Suppressor macrophage treated with lipopolysaccharide for 1 hour (primary cell): ENCODE results near the gene IGFL4.
A peak's percentile ranks its signal among the peaks of the same experiment; 100 is the strongest.

Experiments used
- DNase-seq, 3 donors: peaks; one replicate each; pipeline ENCODE4 v3.0.0-alpha.2; 2020 to 2022

Gene IGFL4

GRCh38 chr19:46040952-46041500, at the start of gene IGFL4:
IGFL4 (minus strand) TSS chr19:46041002; CDS start chr19:46040962, 40 bp downstream.
- no peak for DNase-seq

GRCh38 chr19:46090444-46090843, 49.6 kb upstream of the IGFL4 start:
- no peak for DNase-seq

GRCh38 chr19:46089432-46089831, 48.6 kb upstream of the IGFL4 start:
- no peak for DNase-seq

- no peak for DNase-seq
These were observed 47.3 kb upstream of the IGFL4 start for GRCh38 chr19:46088101-46088500.

- no peak for DNase-seq
These were observed 45.1 kb upstream of the IGFL4 start for GRCh38 chr19:46085888-46086287.

- DNase-seq, result no peak
These were observed 41.9 kb upstream of the IGFL4 start for GRCh38 chr19:46082728-46083050.

GRCh38 chr19:46081928-46082727, 41.3 kb upstream of the IGFL4 start:
- DNase-seq, result peak; percentile 62 to 63 (median 62)

- peak in 2 of 3 donors; percentile 8 to 12 for DNase-seq
These were observed 39.8 kb upstream of the IGFL4 start for GRCh38 chr19:46080561-46080960.

- no peak for DNase-seq
These were observed 38.8 kb upstream of the IGFL4 start for GRCh38 chr19:46079576-46079975.

GRCh38 chr19:46078573-46079332, 38.0 kb upstream of the IGFL4 start:
- peak; percentile 49 to 58 (median 51) for DNase-seq

GRCh38 chr19:46077815-46078167, 37.0 kb upstream of the IGFL4 start:
- no peak for DNase-seq

GRCh38 chr19:46076951-46077814, 36.4 kb upstream of the IGFL4 start:
- peak; percentile 85 to 88 (median 87) for DNase-seq

- peak; percentile 18 to 35 (median 26) for DNase-seq
These were observed 35.5 kb upstream of the IGFL4 start for GRCh38 chr19:46076031-46076880.

GRCh38 chr19:46073268-46073922, 32.6 kb upstream of the IGFL4 start:
- peak in 2 of 3 donors; percentile 15 to 53 for DNase-seq

GRCh38 chr19:46069806-46070341, 29.1 kb upstream of the IGFL4 start:
- no peak for DNase-seq

GRCh38 chr19:46068345-46069258, 27.8 kb upstream of the IGFL4 start:
- DNase-seq, result peak; percentile 78 to 87 (median 86)

GRCh38 chr19:46067691-46068090, 26.9 kb upstream of the IGFL4 start:
- DNase-seq, result no peak

- peak; percentile 33 to 45 (median 41) for DNase-seq
These were observed 25.7 kb upstream of the IGFL4 start for GRCh38 chr19:46066471-46066870.

- no peak for DNase-seq
These were observed 24.8 kb upstream of the IGFL4 start for GRCh38 chr19:46065486-46066071.
